Measurements from ENCODE around the gene RGS21.

DNA sequence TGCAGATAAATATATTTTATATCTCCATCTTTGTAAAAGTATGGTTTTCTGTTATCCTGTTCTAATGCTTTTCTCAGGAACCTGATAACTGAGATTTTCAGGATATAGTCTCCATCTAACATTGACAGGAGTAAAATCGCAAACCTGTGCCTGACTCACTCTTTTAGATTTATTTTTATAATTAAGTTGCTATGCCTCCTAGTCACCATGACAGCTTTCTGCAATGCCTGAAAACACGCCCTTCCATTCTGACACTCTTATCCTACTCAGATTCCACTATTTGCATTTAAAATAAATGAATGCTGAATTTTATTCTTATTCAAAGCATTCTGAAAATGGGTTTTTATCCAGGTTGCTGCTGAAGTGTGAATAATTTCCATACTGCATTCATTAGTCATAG is 62.8 kb downstream of the RGS21 start:
- TF ChIP-seq MAFK (IDR thresholded peaks at IDR 0.05; ENCODE audit: low read depth, low read length) (no peak), POLR2A (IDR thresholded peaks at IDR 0.05; ENCODE audit: low read depth, low read length) (no peak), BHLHE40 (IDR thresholded peaks at IDR 0.05; ENCODE audit: low read depth, low read length) (no peak), RAD21 (IDR thresholded peaks at IDR 0.05; ENCODE audit: low read length) (no peak), MAZ (IDR thresholded peaks at IDR 0.05; ENCODE audit: borderline replicate concordance, low read depth, low read length) (no peak), FOS (IDR thresholded peaks at IDR 0.05; ENCODE audit: low read depth, low read length) (no peak), RCOR1 (IDR thresholded peaks at IDR 0.05; ENCODE audit: insufficient replicate concordance, low read length) (no peak), CEBPB (IDR thresholded peaks at IDR 0.05; ENCODE audit: low read depth, low read length) (no peak)
- TF ChIP-seq, protein P1, sequence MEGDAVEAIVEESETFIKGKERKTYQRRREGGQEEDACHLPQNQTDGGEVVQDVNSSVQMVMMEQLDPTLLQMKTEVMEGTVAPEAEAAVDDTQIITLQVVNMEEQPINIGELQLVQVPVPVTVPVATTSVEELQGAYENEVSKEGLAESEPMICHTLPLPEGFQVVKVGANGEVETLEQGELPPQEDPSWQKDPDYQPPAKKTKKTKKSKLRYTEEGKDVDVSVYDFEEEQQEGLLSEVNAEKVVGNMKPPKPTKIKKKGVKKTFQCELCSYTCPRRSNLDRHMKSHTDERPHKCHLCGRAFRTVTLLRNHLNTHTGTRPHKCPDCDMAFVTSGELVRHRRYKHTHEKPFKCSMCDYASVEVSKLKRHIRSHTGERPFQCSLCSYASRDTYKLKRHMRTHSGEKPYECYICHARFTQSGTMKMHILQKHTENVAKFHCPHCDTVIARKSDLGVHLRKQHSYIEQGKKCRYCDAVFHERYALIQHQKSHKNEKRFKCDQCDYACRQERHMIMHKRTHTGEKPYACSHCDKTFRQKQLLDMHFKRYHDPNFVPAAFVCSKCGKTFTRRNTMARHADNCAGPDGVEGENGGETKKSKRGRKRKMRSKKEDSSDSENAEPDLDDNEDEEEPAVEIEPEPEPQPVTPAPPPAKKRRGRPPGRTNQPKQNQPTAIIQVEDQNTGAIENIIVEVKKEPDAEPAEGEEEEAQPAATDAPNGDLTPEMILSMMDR (conservative IDR thresholded peaks at IDR 0.05; ENCODE audit: low read depth, low read length), result no peak
- TF ChIP-seq, protein P2, sequence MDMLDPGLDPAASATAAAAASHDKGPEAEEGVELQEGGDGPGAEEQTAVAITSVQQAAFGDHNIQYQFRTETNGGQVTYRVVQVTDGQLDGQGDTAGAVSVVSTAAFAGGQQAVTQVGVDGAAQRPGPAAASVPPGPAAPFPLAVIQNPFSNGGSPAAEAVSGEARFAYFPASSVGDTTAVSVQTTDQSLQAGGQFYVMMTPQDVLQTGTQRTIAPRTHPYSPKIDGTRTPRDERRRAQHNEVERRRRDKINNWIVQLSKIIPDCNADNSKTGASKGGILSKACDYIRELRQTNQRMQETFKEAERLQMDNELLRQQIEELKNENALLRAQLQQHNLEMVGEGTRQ (IDR thresholded peaks at IDR 0.05; ENCODE audit: low read depth, low read length), result no peak

Measured in IMR-90 (cell line).